HL-60 (cell line): Measurements from ENCODE around the gene MGAT5.
A peak's percentile ranks its signal among the peaks of the same experiment; 100 is the strongest.
"Not testable (repeated sequence)": the region's sequence is repeated elsewhere in the genome, so short reads cannot be mapped to it uniquely, and the experiment has no call there.

Source experiments
- DNase-seq, 2 experiments: peaks; one replicate each; pipeline ENCODE4 v3.0.0-alpha.2; 2010 to 2020; ENCODE audit warnings: low read depth in 1 of 2, low spot score in 1 of 2
- H3K27ac ChIP-seq: fragments of 250-450 bp; sonication (Bioruptor Pico); replicated peaks from 2 replicates; pipeline ENCODE4 v1.5.1; 2020; ENCODE audit warnings: mild to moderate bottlenecking, moderate library complexity
- H3K27me3 ChIP-seq: fragments of 250-450 bp; sonication (Bioruptor Pico); 2 replicates; pipeline ENCODE4 v1.5.1; 2021; ENCODE audit warnings: mild to moderate bottlenecking, moderate library complexity; ENCODE audit not compliant: insufficient read depth, poor library complexity, severe bottlenecking
- H3K4me3 ChIP-seq: replicated peaks from 2 replicates; pipeline ENCODE4 v1.5.1; 2011; ENCODE audit warnings: mild to moderate bottlenecking, control low read depth, low read length; ENCODE audit not compliant: insufficient read depth
- GABPA ChIP-seq: IDR thresholded peaks from 2 replicates; pipeline ENCODE4 v1.6.1; 2012; ENCODE audit warnings: low read depth
- POLR2AphosphoS5 ChIP-seq: IDR thresholded peaks from 2 replicates; pipeline ENCODE4 v1.6.1; 2012; ENCODE audit warnings: low read depth
- REST ChIP-seq: IDR thresholded peaks from 2 replicates; pipeline ENCODE4 v1.6.1; 2012; ENCODE audit warnings: low read depth; ENCODE audit not compliant: insufficient replicate concordance
- SPI1 ChIP-seq: IDR thresholded peaks from 2 replicates; pipeline ENCODE4 v1.6.1; 2012; ENCODE audit warnings: low read depth, mild to moderate bottlenecking, borderline replicate concordance
- TF ChIP-seq, protein P1 (sequence below): IDR thresholded peaks from one replicate; pipeline ENCODE4 v1.5.1; 2011; ENCODE audit warnings: low read length, control low read depth, inconsistent platforms; ENCODE audit not compliant: insufficient read depth

MGAT5 gene

DNA sequence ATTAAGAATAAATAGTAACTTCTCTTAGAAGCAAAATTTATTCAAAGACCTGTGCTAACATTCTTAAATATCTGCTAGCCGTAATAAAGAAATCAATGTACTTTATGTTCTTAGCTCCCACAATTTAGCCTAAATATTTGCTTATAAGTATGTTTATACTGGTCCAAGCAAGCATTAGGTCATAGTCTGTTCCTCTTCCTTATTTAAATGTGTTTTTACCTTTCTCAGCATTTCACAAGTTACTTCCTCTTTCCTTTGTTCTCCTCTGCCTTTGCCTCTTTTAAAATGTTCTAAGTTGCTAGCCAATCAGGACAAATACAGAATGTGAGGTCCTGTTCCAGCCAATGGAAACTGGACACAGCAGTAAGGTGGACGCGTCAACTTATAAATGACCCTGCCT is 40.7 kb downstream of the MGAT5 start:
- peak; percentile 12 to 35 for DNase-seq
- H3K27me3 ChIP-seq, H3K4me3 ChIP-seq: not testable (repeated sequence)
- TF ChIP-seq SPI1: peak; percentile 83
- H3K27ac ChIP-seq: peak overlapping the region; percentile 45

- DNase-seq: no peak
- H3K4me3 ChIP-seq: no peak overlapping the region
- H3K27ac ChIP-seq: no peak overlapping the region
- TF ChIP-seq POLR2AphosphoS5 (no peak), GABPA (no peak), REST (no peak), SPI1 (no peak)
- TF ChIP-seq, protein P1, sequence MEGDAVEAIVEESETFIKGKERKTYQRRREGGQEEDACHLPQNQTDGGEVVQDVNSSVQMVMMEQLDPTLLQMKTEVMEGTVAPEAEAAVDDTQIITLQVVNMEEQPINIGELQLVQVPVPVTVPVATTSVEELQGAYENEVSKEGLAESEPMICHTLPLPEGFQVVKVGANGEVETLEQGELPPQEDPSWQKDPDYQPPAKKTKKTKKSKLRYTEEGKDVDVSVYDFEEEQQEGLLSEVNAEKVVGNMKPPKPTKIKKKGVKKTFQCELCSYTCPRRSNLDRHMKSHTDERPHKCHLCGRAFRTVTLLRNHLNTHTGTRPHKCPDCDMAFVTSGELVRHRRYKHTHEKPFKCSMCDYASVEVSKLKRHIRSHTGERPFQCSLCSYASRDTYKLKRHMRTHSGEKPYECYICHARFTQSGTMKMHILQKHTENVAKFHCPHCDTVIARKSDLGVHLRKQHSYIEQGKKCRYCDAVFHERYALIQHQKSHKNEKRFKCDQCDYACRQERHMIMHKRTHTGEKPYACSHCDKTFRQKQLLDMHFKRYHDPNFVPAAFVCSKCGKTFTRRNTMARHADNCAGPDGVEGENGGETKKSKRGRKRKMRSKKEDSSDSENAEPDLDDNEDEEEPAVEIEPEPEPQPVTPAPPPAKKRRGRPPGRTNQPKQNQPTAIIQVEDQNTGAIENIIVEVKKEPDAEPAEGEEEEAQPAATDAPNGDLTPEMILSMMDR: no peak
- no peaks in the 10 kb centered on the region for H3K27me3 ChIP-seq
Measured at GRCh38 chr2:134295441-134295840, 41.6 kb downstream of the MGAT5 start.

DNA sequence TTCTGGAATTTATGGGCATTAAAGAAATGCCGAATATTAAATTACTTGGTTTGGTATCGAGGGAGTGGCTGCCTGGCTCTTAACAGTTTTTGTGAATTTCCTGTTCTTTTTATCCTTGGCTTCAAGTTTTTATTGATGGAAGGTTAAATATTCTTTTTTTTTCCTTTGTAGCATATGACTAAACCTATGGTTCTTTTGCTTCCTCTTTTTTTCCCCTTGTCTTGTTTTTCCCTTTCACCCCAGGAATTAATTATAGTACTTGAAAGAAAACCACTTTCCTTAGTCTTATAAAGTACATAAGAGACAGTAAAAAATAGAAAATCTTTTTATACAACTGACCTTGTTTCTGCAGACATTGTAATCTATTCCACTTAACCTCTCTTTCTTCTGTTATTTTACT is 42.4 kb downstream of the MGAT5 start:
- Histone ChIP-seq H3K27me3 (no peaks in the 10 kb centered on the region), H3K27ac (no peak overlapping the region), H3K4me3 (no peak overlapping the region)
- no peak for TF ChIP-seq GABPA
- TF ChIP-seq REST: no peak
- TF ChIP-seq POLR2AphosphoS5: no peak
- TF ChIP-seq, protein P1: no peak
- TF ChIP-seq SPI1: no peak
- DNase-seq: no peak

- DNase-seq: no peak
- no peak for TF ChIP-seq SPI1
- TF ChIP-seq, protein P1: no peak
- TF ChIP-seq GABPA: no peak
- TF ChIP-seq POLR2AphosphoS5: no peak
- TF ChIP-seq REST: no peak
- Histone ChIP-seq H3K27me3 (no peaks in the 10 kb centered on the region), H3K4me3 (no peak overlapping the region), H3K27ac (no peak overlapping the region)
Measured at GRCh38 chr2:134299334-134299733, 45.5 kb downstream of the MGAT5 start.
